GM18498 (cell line): ENCODE results near the gene SFMBT2.

Source experiments
- ATAC-seq: cut with Tn5 transposase; IDR thresholded peaks from one replicate; pipeline ENCODE4 v1.9.1; 2021; ENCODE audit warnings: mild to moderate bottlenecking, moderate library complexity; ENCODE audit not compliant: unreplicated experiment

Gene SFMBT2

GRCh38 chr10:7117806-7118674, 292.8 kb downstream of the SFMBT2 start:
- no peak for ATAC-seq

- no peak for ATAC-seq
Measured at GRCh38 chr10:7117177-7117799, 293.5 kb downstream of the SFMBT2 start.

GRCh38 chr10:7111561-7111960, 299.3 kb downstream of the SFMBT2 start:
- ATAC-seq = no peak

GRCh38 chr10:7111089-7111488, 299.7 kb downstream of the SFMBT2 start:
- no peak for ATAC-seq
